Osteoblast (primary cell): ENCODE measurements around the gene BUD23. TPM values are rescaled to one million over a fixed set of nuclear protein-coding genes. Genes with fewer than 3 reads are reported as not detected.

ENCODE experiments used
- DNase-seq: peaks from one replicate; pipeline ENCODE4 v3.0.0; 2011; ENCODE audit warnings: low spot score, mixed read lengths; ENCODE audit not compliant: insufficient read length; ENCODE audit errors: missing footprints
- H2AFZ ChIP-seq: 2 replicates; pipeline ENCODE4 v1.6.0; 2011; ENCODE audit warnings: mild to moderate bottlenecking, low read length
- H3K27ac ChIP-seq: 2 replicates; pipeline ENCODE4 v1.5.1; 2011; ENCODE audit warnings: mild to moderate bottlenecking, low read depth, low read length, moderate library complexity
- H3K27me3 ChIP-seq: 2 replicates; pipeline ENCODE4 v1.6.0; 2012; ENCODE audit warnings: mild to moderate bottlenecking, control low read depth, inconsistent platforms, low read length, moderate library complexity; ENCODE audit not compliant: insufficient read depth
- H3K36me3 ChIP-seq: 2 replicates; pipeline ENCODE4 v1.5.1; 2011; ENCODE audit warnings: mild to moderate bottlenecking, low read length, control low read depth, moderate library complexity; ENCODE audit not compliant: insufficient read depth
- H3K4me1 ChIP-seq: 2 replicates; pipeline ENCODE4 v1.5.1; 2011; ENCODE audit warnings: mild to moderate bottlenecking, low read length, control low read depth, moderate library complexity; ENCODE audit not compliant: insufficient read depth
- H3K4me2 ChIP-seq: 2 replicates; pipeline ENCODE4 v1.6.0; 2011; ENCODE audit warnings: mild to moderate bottlenecking, low read length; ENCODE audit not compliant: insufficient read depth
- H3K4me3 ChIP-seq: fragments of 200-600 bp; sonication (generic); 3 replicates; pipeline ENCODE4 v1.5.1; 2012; ENCODE audit warnings: mild to moderate bottlenecking, low read length, inconsistent platforms; ENCODE audit not compliant: insufficient read depth
- H3K79me2 ChIP-seq: 2 replicates; pipeline ENCODE4 v1.6.0; 2012; ENCODE audit warnings: mild to moderate bottlenecking, low read length, control low read depth, inconsistent platforms; ENCODE audit not compliant: insufficient read depth
- H3K9me3 ChIP-seq: 2 replicates; pipeline ENCODE4 v1.5.1; 2011; ENCODE audit warnings: low read depth, low read length, control low read depth
- H4K20me1 ChIP-seq: 2 replicates; pipeline ENCODE4 v1.6.0; 2012; ENCODE audit warnings: mild to moderate bottlenecking, low read length, control low read depth; ENCODE audit not compliant: insufficient read depth
- CTCF ChIP-seq: IDR thresholded peaks from 2 replicates; pipeline ENCODE4 v1.5.1; 2011; ENCODE audit warnings: mild to moderate bottlenecking, low read depth, low read length, moderate library complexity; ENCODE audit errors: extremely low read depth
- total RNA-seq: library from RNA; depleted of rRNA; stranded (reverse); fragments of >200 nt; gene quantifications from 2 replicates; pipeline ENCODE4 v1.2.3, GENCODE V29; 2012

BUD23 gene
- total RNA-seq, result 33.9 and 36.9 TPM in 2 replicates

- Histone ChIP-seq H2AFZ (peak within 1 kb of the TSS; percentile 95), H3K4me2 (peak within 1 kb of the TSS; percentile 89)
- TF ChIP-seq CTCF, result no peak
Measured at GRCh38 chr7:73683056-73683787, at the start of gene BUD23, which contains the start of gene DNAJC30. Gene BUD23, plus strand, starts transcription at chr7:73683597. Its CDS starts 29 bp downstream, at chr7:73683626. Gene DNAJC30, minus strand, starts transcription at chr7:73683453. Its CDS starts 30 bp downstream, at chr7:73683423.

GRCh38 chr7:73633844-73634243 lies 49.6 kb upstream of the BUD23 start:
- DNase-seq, result no peak
- no peak for TF ChIP-seq CTCF
- Histone ChIP-seq H2AFZ (no peak overlapping the region), H4K20me1 (no peaks in the 10 kb centered on the region), H3K9me3 (no peaks in the 10 kb centered on the region), H3K27me3 (peaks cover 9% of the 10 kb centered on the region), H3K4me3 (no peak overlapping the region), H3K36me3 (no peaks in the 10 kb centered on the region), H3K4me1 (peaks cover 11% of the 10 kb centered on the region), H3K4me2 (no peak overlapping the region), H3K27ac (no peak overlapping the region), H3K79me2 (no peaks in the 10 kb centered on the region)

More at GRCh38 chr7:73683056-73683787, at the start of gene BUD23, which contains the start of gene DNAJC30:
- Histone ChIP-seq H4K20me1 (peaks cover 25% of the 10 kb centered on the region), H3K9me3 (no peaks in the 10 kb centered on the region), H3K36me3 (peaks cover 24% of the 10 kb centered on the region), H3K4me1 (peaks cover 26% of the 10 kb centered on the region), H3K27me3 (no peaks in the 10 kb centered on the region), H3K79me2 (peaks cover 81% of the 10 kb centered on the region), H3K27ac (peak within 1 kb of the TSS; percentile 93), H3K4me3 (peak within 1 kb of the TSS; percentile 96)
- DNase-seq, result peak; percentile 99

- no peak for TF ChIP-seq CTCF
- no peak overlapping the region for H3K4me2 ChIP-seq
Measured at GRCh38 chr7:73635428-73636200, 47.8 kb upstream of the BUD23 start.

GRCh38 chr7:73638911-73639310 lies 44.5 kb upstream of the BUD23 start:
- Histone ChIP-seq H3K9me3 (peaks cover 4% of the 10 kb centered on the region), H3K4me1 (peaks cover 11% of the 10 kb centered on the region), H3K27me3 (peaks cover 4% of the 10 kb centered on the region), H4K20me1 (no peaks in the 10 kb centered on the region), H3K36me3 (no peaks in the 10 kb centered on the region), H3K4me3 (no peak overlapping the region), H3K79me2 (no peaks in the 10 kb centered on the region), H3K4me2 (no peak overlapping the region), H3K27ac (no peak overlapping the region), H2AFZ (no peak overlapping the region)
- DNase-seq, result no peak
- no peak for TF ChIP-seq CTCF

More at GRCh38 chr7:73635428-73636200, 47.8 kb upstream of the BUD23 start:
- Histone ChIP-seq H3K36me3 (no peaks in the 10 kb centered on the region), H3K4me3 (no peak overlapping the region), H4K20me1 (no peaks in the 10 kb centered on the region), H3K9me3 (no peaks in the 10 kb centered on the region), H3K27ac (no peak overlapping the region), H2AFZ (no peak overlapping the region), H3K4me1 (peaks cover 11% of the 10 kb centered on the region), H3K79me2 (no peaks in the 10 kb centered on the region), H3K27me3 (peaks cover 9% of the 10 kb centered on the region)
- no peak for DNase-seq
